ENCODE results near the gene LDB3.

The LDB3 gene

DNA sequence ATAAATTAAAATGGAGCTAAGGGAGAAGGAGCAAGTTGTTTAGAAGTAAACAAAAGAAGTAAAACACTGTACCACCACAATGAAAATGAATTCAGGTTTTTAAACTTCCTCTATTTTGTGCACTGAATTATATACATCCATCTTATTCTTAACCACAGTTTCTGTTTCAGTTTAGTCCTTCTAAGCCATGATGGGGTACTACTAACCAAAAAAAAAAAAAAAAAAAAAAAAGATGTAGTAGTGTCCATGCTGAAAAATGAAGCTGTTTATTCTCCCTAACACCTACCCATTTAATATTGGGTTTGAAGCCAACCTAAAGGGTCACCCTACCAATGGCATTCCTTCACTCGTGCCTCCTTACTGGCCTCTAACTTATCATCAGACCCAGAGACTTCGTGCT is 84.7 kb downstream of the LDB3 start:
- in situ Hi-C loops (cut with MboI; ENCODE audit: low sequenced_read_pairs, unreplicated experiment): no loop called here
- peak; percentile 45 for DNase-seq (ENCODE audit: low spot score)
- TF ChIP-seq, protein P1, sequence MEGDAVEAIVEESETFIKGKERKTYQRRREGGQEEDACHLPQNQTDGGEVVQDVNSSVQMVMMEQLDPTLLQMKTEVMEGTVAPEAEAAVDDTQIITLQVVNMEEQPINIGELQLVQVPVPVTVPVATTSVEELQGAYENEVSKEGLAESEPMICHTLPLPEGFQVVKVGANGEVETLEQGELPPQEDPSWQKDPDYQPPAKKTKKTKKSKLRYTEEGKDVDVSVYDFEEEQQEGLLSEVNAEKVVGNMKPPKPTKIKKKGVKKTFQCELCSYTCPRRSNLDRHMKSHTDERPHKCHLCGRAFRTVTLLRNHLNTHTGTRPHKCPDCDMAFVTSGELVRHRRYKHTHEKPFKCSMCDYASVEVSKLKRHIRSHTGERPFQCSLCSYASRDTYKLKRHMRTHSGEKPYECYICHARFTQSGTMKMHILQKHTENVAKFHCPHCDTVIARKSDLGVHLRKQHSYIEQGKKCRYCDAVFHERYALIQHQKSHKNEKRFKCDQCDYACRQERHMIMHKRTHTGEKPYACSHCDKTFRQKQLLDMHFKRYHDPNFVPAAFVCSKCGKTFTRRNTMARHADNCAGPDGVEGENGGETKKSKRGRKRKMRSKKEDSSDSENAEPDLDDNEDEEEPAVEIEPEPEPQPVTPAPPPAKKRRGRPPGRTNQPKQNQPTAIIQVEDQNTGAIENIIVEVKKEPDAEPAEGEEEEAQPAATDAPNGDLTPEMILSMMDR (IDR thresholded peaks at IDR 0.05; ENCODE audit: borderline replicate concordance, control extremely low read depth, extremely low read depth, insufficient read depth, missing control alignments): no peak

DNA sequence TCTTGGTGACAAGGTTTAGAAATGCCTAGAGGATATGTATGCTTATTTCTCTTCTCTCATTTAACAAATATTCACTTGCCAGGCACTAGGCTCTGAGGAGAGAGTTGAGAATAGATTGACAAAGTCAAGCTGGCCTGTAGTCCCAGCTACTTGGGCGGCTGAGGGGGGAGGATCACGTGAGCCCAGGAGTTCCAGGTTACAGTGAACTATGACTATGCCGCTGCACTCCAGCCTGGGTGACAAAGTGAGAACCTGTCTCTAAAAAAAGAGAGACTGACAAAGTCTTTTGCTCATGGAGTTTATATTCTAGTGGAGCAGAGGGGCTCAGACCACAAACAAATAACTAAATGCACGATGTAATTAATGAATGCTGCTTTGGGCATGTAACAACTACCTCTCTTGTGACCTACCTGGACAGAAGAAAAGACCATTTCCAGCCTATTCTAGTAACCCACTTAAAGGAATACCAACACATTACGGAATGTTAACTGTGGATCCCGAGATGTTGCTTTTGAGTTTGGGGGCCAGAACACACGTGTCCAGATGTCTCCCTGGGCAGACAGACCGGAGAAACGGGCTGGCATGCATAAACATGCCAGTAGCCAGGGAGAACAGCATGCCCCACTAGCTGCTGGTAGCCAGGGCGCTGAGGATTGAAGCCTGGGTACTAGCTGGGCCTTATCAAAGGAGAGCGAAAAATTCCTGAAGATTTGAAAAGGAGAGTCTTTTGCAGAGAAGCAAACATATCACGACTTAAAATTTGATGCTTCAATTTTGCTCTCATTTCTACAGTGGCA is 85.5 kb downstream of the LDB3 start:
- DNase-seq (ENCODE audit: low spot score): no peak
- in situ Hi-C loops (cut with MboI; ENCODE audit: low sequenced_read_pairs, unreplicated experiment): no loop called here
- TF ChIP-seq, protein P1 (IDR thresholded peaks at IDR 0.05; ENCODE audit: borderline replicate concordance, control extremely low read depth, extremely low read depth, insufficient read depth, missing control alignments): no peak

DNA sequence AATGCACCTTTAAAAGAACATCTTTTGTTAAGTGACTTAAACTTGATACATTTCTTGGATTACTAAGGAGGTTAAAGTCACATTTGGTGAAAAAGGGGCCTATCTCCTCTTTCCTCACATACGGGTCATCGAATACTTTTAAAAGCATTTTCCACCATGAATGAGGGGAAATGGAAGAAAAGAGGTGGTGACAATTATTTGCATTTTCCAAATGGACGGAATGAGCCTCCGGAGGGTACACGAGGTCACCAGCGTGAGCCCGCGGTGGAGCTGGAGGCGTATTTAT is 87.1 kb downstream of the LDB3 start:
- no peak for DNase-seq (ENCODE audit: low spot score)
- in situ Hi-C loops (cut with MboI; ENCODE audit: low sequenced_read_pairs, unreplicated experiment): no loop called here
- TF ChIP-seq, protein P1 (IDR thresholded peaks at IDR 0.05; ENCODE audit: borderline replicate concordance, control extremely low read depth, extremely low read depth, insufficient read depth, missing control alignments): no peak

DNA sequence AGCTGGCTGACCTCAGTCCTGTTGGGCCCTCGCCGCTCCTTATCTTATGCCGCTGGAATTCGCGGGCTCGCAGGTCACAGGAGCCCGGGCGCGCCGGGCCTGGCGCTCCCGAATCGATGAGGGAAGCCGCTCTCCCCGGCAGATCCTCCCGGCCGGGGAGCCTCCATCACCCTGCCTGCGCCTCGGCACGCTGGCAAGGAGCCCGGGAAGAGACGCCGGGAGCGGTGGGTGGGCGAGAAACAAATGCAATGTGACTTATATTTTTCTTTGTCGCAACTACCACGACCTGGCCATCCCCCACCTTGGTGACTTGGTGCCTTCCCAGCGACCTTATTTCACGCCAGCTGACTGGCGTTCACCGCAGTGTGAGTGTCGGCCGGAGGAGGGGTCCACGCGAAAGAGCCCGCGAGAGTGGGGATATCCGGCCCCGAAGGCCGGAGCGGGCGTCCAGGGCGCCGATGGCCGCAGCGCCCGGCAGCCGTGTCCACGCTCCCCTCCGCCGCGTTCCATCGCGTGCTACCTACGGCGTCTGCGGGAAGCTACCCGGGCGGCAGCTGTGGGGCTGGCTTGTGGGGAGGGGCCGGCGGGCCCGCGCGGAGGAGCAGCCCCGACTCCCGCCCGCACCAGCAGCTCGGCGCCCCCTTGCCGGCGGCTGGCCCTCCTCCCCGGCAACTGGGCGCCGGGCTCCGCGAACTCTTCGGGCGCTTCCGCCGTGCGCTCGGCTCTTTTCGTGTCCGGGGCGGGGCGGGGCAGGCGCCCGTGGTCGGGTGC is 87.6 kb downstream of the LDB3 start:
- in situ Hi-C loops (cut with MboI; ENCODE audit: low sequenced_read_pairs, unreplicated experiment): no loop called here
- TF ChIP-seq, protein P1 (IDR thresholded peaks at IDR 0.05; ENCODE audit: borderline replicate concordance, control extremely low read depth, extremely low read depth, insufficient read depth, missing control alignments): no peak
- peak; percentile 96 for DNase-seq (ENCODE audit: low spot score)

DNA sequence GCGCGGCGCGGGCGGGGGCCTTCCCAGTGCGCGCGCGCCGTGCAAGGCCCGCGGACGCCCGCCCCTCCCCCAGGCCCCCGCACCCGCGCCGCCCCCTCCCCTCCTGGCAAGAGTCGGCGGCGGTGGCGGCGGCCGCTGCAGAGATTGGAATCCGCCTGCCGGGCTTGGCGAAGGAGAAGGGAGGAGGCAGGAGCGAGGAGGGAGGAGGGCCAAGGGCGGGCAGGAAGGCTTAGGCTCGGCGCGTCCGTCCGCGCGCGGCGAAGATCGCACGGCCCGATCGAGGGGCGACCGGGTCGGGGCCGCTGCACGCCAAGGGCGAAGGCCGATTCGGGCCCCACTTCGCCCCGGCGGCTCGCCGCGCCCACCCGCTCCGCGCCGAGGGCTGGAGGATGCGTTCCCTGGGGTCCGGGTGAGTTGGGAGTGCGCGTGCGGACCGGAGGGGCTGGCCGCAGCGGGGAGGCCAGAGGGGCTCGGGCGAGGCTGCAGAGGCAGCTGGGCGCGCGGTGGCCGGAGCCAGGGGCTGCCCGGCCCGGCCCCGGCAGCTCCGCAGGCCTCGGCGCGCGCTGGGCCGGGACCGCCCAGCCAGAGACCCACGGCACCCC is 88.3 kb downstream of the LDB3 start, which contains the start of gene BMPR1A:
Gene BMPR1A, plus strand, starts transcription at position 109 of the 602 bp plus-strand sequence. CDS start 119,400 bp downstream, outside the sequence.
- peak; percentile 39 for DNase-seq (ENCODE audit: low spot score)
- TF ChIP-seq, protein P1 (IDR thresholded peaks at IDR 0.05; ENCODE audit: borderline replicate concordance, control extremely low read depth, extremely low read depth, insufficient read depth, missing control alignments): no peak
- in situ Hi-C loops (cut with MboI; ENCODE audit: low sequenced_read_pairs, unreplicated experiment): no loop called here

DNA sequence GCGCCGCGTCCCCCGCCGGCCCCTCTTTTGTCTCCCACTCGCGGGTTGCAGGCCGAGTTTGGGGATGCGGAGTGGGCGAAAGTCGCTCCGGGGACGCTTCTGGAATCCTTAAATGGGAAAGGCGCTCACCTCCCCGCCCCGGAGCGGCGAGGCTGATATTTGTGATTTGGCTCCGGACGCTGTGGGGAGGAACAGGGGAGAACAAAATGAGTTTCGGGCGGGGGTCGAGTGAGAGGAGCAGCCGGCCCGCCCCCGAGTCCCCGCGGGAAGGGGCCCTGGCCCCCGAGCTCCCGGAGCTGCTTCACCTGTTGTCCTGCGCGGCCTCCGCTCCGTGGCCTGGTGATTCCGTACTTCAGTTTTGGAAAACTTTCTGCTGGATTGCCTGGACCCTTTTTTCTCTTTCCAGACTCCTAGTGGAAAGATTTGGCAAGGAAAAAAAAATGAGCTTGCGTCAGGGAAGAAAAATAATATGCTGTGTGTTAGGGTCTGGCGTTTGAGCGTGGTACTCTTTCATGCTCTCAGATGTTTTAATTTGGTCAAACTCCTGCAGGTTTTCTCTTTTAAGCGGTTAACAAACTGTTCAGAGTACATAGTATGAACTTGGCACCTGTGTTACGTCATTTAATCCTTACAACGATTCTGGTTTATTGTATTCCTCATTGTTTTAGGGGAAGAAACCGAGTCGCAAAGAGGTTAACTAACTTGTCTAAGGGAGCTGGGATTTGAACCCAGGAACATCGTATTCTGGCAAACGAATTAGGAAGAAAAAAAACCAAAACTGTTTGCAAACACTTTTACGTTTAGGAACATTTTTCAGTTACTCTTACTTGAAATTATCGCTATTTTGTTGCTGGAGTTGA is 89.0 kb downstream of the LDB3 start:
- TF ChIP-seq, protein P1 (IDR thresholded peaks at IDR 0.05; ENCODE audit: borderline replicate concordance, control extremely low read depth, extremely low read depth, insufficient read depth, missing control alignments): no peak
- in situ Hi-C loops (cut with MboI; ENCODE audit: low sequenced_read_pairs, unreplicated experiment): no loop called here
- DNase-seq (ENCODE audit: low spot score): peak; percentile 40
